Measurements from ENCODE around the gene PAK6. TPM values are rescaled to one million over a fixed set of nuclear protein-coding genes. Genes with fewer than 3 reads are reported as not detected.

Gene PAK6
- total and polyA plus RNA-seq, 2 experiments from 2014 or later: 2.6 to 2.7 TPM

DNA sequence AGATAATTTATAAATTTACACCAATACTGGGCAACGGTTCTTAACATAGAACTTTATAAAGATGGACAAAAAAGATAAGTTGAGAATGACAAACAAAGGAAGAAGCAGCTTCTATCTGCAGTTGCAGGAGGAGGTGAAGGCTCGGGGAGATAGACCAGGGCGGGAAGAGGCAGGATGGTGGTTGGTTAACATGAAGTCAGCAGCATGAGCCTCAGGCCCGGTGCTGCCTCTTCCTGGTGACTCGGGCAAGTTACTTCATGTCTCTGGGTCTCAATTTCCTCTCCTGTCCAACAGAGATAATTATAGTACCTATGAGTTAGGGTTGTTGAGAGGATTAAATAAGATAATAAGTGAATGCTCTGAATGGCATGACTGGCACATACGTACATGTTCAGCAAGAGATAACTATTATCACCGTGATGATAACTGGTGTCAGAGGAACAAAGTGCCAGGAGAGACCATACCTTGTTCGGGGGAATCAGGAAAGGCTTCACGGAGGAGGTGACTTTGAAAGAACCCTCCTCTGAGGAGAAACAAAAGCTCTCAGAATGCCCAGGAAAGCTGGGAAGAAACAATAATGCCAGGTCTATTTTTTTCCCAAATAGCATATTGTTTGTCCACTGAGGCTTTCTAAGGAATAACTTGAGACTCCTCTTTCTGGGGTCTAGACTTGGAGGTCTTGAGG, 4.4 kb downstream of the PAK6 start:
- H3K27me3 ChIP-seq: no peaks in the 10 kb centered on the region
- H3K9me3 ChIP-seq (ENCODE audit: low read depth): no peaks in the 10 kb centered on the region
- no peak overlapping the region for H3K4me2 ChIP-seq
- no peaks in the 10 kb centered on the region for H3K36me3 ChIP-seq (replicated peaks; ENCODE audit: insufficient read depth, low read depth)
- H3K27ac ChIP-seq: no peak overlapping the region
- no peak overlapping the region for H3K4me3 ChIP-seq
- 91% methylated on average over 9 of the region's 9 CpGs for WGBS (ENCODE audit: low lambda C conversion rate, missing lambda C conversion rate)
- no peak overlapping the region for H2AFZ ChIP-seq
- no peaks in the 10 kb centered on the region for H4K20me1 ChIP-seq (ENCODE audit: insufficient read depth, poor library complexity, severe bottlenecking)
- DNase-seq (ENCODE audit: low spot score): no peak
- TF ChIP-seq, protein P1, sequence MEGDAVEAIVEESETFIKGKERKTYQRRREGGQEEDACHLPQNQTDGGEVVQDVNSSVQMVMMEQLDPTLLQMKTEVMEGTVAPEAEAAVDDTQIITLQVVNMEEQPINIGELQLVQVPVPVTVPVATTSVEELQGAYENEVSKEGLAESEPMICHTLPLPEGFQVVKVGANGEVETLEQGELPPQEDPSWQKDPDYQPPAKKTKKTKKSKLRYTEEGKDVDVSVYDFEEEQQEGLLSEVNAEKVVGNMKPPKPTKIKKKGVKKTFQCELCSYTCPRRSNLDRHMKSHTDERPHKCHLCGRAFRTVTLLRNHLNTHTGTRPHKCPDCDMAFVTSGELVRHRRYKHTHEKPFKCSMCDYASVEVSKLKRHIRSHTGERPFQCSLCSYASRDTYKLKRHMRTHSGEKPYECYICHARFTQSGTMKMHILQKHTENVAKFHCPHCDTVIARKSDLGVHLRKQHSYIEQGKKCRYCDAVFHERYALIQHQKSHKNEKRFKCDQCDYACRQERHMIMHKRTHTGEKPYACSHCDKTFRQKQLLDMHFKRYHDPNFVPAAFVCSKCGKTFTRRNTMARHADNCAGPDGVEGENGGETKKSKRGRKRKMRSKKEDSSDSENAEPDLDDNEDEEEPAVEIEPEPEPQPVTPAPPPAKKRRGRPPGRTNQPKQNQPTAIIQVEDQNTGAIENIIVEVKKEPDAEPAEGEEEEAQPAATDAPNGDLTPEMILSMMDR (IDR thresholded peaks at IDR 0.05; ENCODE audit: poor library complexity): no peak
- TF ChIP-seq EZH2phosphoT487 (IDR thresholded peaks at IDR 0.05; ENCODE audit: low read depth, severe bottlenecking, unreplicated experiment): no peak
- TF ChIP-seq EZH2 (IDR thresholded peaks at IDR 0.05; ENCODE audit: borderline replicate concordance): no peak
- peaks cover 15% of the 10 kb centered on the region for H3K4me1 ChIP-seq (ENCODE audit: insufficient read depth)
- no peaks in the 10 kb centered on the region for H3K79me2 ChIP-seq
- H3K9me2 ChIP-seq (replicated peaks; ENCODE audit: insufficient read depth): no peaks in the 10 kb centered on the region

GRCh38 chr15:40244961-40245523, 6.2 kb downstream of the PAK6 start:
- 58% methylated on average over 5 of the region's 5 CpGs for WGBS (ENCODE audit: low lambda C conversion rate, missing lambda C conversion rate)
- no peaks in the 10 kb centered on the region for H3K9me2 ChIP-seq (replicated peaks; ENCODE audit: insufficient read depth)
- H3K27ac ChIP-seq: peak overlapping the region; percentile 20
- no peak overlapping the region for H3K4me2 ChIP-seq
- H3K27me3 ChIP-seq: no peaks in the 10 kb centered on the region
- H3K36me3 ChIP-seq (replicated peaks; ENCODE audit: insufficient read depth, low read depth): no peaks in the 10 kb centered on the region
- H3K4me3 ChIP-seq: no peak overlapping the region
- no peaks in the 10 kb centered on the region for H4K20me1 ChIP-seq (ENCODE audit: insufficient read depth, poor library complexity, severe bottlenecking)
- no peak overlapping the region for H2AFZ ChIP-seq
- DNase-seq (ENCODE audit: low spot score): peak; percentile 65
- peaks cover 9% of the 10 kb centered on the region for H3K4me1 ChIP-seq (ENCODE audit: insufficient read depth)
- no peak for TF ChIP-seq EZH2 (IDR thresholded peaks at IDR 0.05; ENCODE audit: borderline replicate concordance)
- TF ChIP-seq, protein P1 (IDR thresholded peaks at IDR 0.05; ENCODE audit: poor library complexity): no peak
- no peak for TF ChIP-seq EZH2phosphoT487 (IDR thresholded peaks at IDR 0.05; ENCODE audit: low read depth, severe bottlenecking, unreplicated experiment)
- no peaks in the 10 kb centered on the region for H3K9me3 ChIP-seq (ENCODE audit: low read depth)
- H3K79me2 ChIP-seq: no peaks in the 10 kb centered on the region

DNA sequence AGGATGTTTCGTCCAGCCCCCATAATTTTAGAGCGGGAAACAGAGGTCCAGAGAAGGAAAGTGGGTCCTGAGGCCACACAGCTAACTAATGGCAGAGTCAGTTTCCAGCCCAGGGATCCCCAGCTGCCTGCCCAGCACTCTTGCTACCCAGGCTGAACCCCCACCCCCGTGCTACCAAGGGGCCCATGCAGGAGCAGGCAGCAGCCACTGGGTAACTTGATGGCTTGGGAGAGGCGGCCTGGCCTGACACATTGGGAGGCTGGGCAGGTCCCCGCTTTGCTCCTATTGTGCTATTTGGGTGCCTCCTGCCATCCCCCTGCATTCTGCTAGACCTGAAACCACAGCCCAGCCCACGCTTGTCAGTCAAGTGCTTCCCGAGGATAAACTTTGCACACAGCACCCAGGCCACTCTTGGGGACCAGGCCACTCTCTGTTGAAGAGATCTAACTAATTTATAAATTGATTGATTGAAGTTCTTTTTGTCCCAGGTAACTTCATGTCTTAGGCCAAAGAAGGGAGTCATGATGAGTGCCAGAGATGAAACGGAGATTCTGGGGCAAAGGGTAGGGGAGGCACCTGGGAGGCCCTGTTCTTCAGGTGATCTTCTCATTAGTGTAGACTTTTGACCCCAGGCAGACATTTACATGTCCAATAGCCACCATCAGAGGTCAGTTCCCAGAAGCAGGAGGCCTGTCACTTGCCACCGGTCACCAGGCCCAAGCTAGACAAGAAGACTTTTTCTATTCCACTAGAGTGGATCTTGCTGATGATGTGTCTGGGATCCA, 7.0 kb downstream of the PAK6 start:
- H3K4me3 ChIP-seq: no peak overlapping the region
- H3K9me3 ChIP-seq (ENCODE audit: low read depth): no peaks in the 10 kb centered on the region
- TF ChIP-seq EZH2 (IDR thresholded peaks at IDR 0.05; ENCODE audit: borderline replicate concordance) (no peak), EZH2phosphoT487 (IDR thresholded peaks at IDR 0.05; ENCODE audit: low read depth, severe bottlenecking, unreplicated experiment) (no peak)
- TF ChIP-seq, protein P1 (IDR thresholded peaks at IDR 0.05; ENCODE audit: poor library complexity): no peak
- H3K4me1 ChIP-seq (ENCODE audit: insufficient read depth): peaks cover 9% of the 10 kb centered on the region
- no peak for DNase-seq (ENCODE audit: low spot score)
- no peak overlapping the region for H3K4me2 ChIP-seq
- no peaks in the 10 kb centered on the region for H3K9me2 ChIP-seq (replicated peaks; ENCODE audit: insufficient read depth)
- 90% methylated on average over 9 of the region's 9 CpGs for WGBS (ENCODE audit: low lambda C conversion rate, missing lambda C conversion rate)
- no peak overlapping the region for H3K27ac ChIP-seq
- H3K36me3 ChIP-seq (replicated peaks; ENCODE audit: insufficient read depth, low read depth): no peaks in the 10 kb centered on the region
- no peaks in the 10 kb centered on the region for H3K79me2 ChIP-seq
- no peaks in the 10 kb centered on the region for H4K20me1 ChIP-seq (ENCODE audit: insufficient read depth, poor library complexity, severe bottlenecking)
- peaks cover 3% of the 10 kb centered on the region for H3K27me3 ChIP-seq
- H2AFZ ChIP-seq: no peak overlapping the region

Data from hepatocyte (in vitro differentiated cells).